Body of pancreas (tissue), 4 donors: ENCODE results near the gene BZW2. TPM values are rescaled to one million over a fixed set of nuclear protein-coding genes. Genes with fewer than 3 reads are reported as not detected.
A peak's percentile ranks its signal among the peaks of the same experiment; 100 is the strongest.

Experiments used
- ATAC-seq: fragments of 150-250 bp; one replicate; pipeline ENCODE4 v1.9.1; 2016
- DNase-seq, 4 donors: peaks; one replicate each; pipeline ENCODE4 v3.0.0-alpha.2; 2019
- H3K27ac ChIP-seq, 4 donors: fragments of 200-600 bp; sonication (generic); 1 replicate in 3 of 4; 2 replicates in 1 of 4; pipeline versions ENCODE4 v1.5.1 to v1.6.1; 2016 to 2019; ENCODE audit warnings: mild to moderate bottlenecking in 1 of 4, mixed read lengths in 1 of 4, moderate library complexity in 1 of 4
- H3K27me3 ChIP-seq, 2 donors: fragments of 200-600 bp; sonication (generic); one replicate each; pipeline ENCODE4 v1.6.0; 2016; ENCODE audit warnings: mild to moderate bottlenecking in 1 of 2
- H3K36me3 ChIP-seq, 2 donors: fragments of 200-600 bp; sonication (generic); replicated peaks in 1 of 2; 2 replicates each; pipeline ENCODE4 v1.5.1; 2016; ENCODE audit warnings: low read depth in 2 of 2; ENCODE audit not compliant: insufficient read depth in 1 of 2
- H3K4me1 ChIP-seq: fragments of 200-600 bp; sonication (generic); one replicate; pipeline ENCODE4 v1.6.0; 2016
- H3K4me3 ChIP-seq, 2 donors: fragments of 200-600 bp; sonication (generic); 1 replicate in 1 of 2; 2 replicates in 1 of 2; pipeline ENCODE4 v1.5.1; 2016 to 2019
- H3K9me3 ChIP-seq, 3 donors: fragments of 200-600 bp; sonication (generic); 1 replicate in 2 of 3; 2 replicates in 1 of 3; pipeline ENCODE4 v1.5.1; 2016
- CTCF ChIP-seq, 7 experiments: fragments of 450-650 bp in 4 of 7; fragments of 200-600 bp in 3 of 7; sonication (generic) in 3 of 7; IDR thresholded peaks; one replicate each; pipeline ENCODE4 v1.5.1; 2016 to 2019; ENCODE audit warnings: antibody characterized with exemption in 7 of 7
- POLR2A ChIP-seq, 3 donors: fragments of 450-650 bp; IDR thresholded peaks; one replicate each; pipeline ENCODE4 v1.6.1; 2016; ENCODE audit warnings: antibody characterized with exemption in 3 of 3, mild to moderate bottlenecking in 2 of 3
- WGBS, 2 donors: methylation state at CpG; one replicate each; pipeline ENCODE4 v1.1.5; 2017; 5-methylcytosine and 5-hydroxymethylcytosine counted together
- intact Hi-C: fragments of 100-400 bp; cut with DNase I; formaldehyde crosslinking; loops from one replicate; pipeline ENCODE4 v1.15.1; 2023
- total RNA-seq, 2 donors: library from RNA; depleted of rRNA; stranded (reverse); fragments of >200 nt; gene quantifications; one replicate each; pipeline ENCODE4 v1.1.0, GENCODE V29; 2016

Gene BZW2
- 10 to 100 TPM; 27.0 to 41.5 TPM for total RNA-seq

GRCh38 chr7:16645593-16646471 is at the start of gene BZW2, which contains the start of gene ANKMY2:
Gene BZW2, plus strand, starts transcription at chr7:16646181. Its CDS starts 19,263 bp downstream, at chr7:16665444.
Gene ANKMY2, minus strand, starts transcription at chr7:16645754. Its CDS starts 181 bp downstream, at chr7:16645573.
- H3K4me3 ChIP-seq, result peak within 1 kb of the TSS; percentile 68 to 91
- peak; percentile 95 to 97 (median 96) for DNase-seq
- ATAC-seq, result peak; percentile 96
- H3K4me1 ChIP-seq, result peaks cover 54% of the 10 kb centered on the region
- TF ChIP-seq POLR2A (IDR thresholded peaks at IDR 0.05) (peak; percentile 98 to 100 (median 99)), CTCF (IDR thresholded peaks at IDR 0.05) (peak in 3 of 7 experiments; percentile 14 to 29 (median 29))
- WGBS, 2 donors, result 0% methylated on average over 4 to 73 of the region's 73 CpGs
- no peaks in the 10 kb centered on the region for H3K9me3 ChIP-seq
- H3K27me3 ChIP-seq, result no peaks in the 10 kb centered on the region
- no peaks in the 10 kb centered on the region for H3K36me3 ChIP-seq
- H3K27ac ChIP-seq, result peak within 1 kb of the TSS; percentile 93 to 98 (median 95)
- intact Hi-C loops, result no loop called here

GRCh38 chr7:16598015-16598414 is 48.0 kb upstream of the BZW2 start:
- H3K27ac ChIP-seq, result no peak overlapping the region
- TF ChIP-seq POLR2A (IDR thresholded peaks at IDR 0.05) (no peak), CTCF (IDR thresholded peaks at IDR 0.05) (no peak)
- WGBS, 2 donors, result 51 to 57% methylated on average over 4 of the region's 4 CpGs

DNA sequence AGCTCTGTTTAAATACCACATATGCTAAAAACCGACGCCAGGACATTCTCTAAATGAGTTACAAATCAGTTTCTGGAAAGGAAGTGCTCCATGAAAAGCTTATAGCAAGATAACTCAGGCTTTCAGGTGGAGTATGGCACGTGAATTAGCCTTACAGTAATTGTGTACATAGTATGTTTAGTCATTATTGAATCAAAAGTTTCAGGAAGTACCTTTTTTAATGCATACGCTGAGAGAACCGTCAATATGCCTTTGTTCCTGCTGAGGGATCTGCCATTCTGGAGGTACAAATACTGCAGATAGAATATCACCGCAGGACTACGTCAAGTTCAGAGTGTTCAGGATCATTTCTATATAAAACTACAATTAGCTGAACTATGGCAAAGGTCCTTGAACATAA is 46.1 kb upstream of the BZW2 start:
- ATAC-seq, result no peak
- Histone ChIP-seq H3K4me3 (no peak overlapping the region), H3K36me3 (peaks cover 0 to 2% of the 10 kb centered on the region in 2 donors), H3K9me3 (no peaks in the 10 kb centered on the region), H3K4me1 (peaks cover 7% of the 10 kb centered on the region), H3K27me3 (no peaks in the 10 kb centered on the region), H3K27ac (no peak overlapping the region)
- DNase-seq, result no peak
- intact Hi-C loops, result no loop called here
- WGBS, 2 donors, result 68 to 89% methylated on average over 7 of the region's 7 CpGs
- no peak for TF ChIP-seq POLR2A (IDR thresholded peaks at IDR 0.05)
- no peak for TF ChIP-seq CTCF (IDR thresholded peaks at IDR 0.05)

More at GRCh38 chr7:16598015-16598414, 48.0 kb upstream of the BZW2 start:
- ATAC-seq, result no peak
- Histone ChIP-seq H3K4me1 (no peaks in the 10 kb centered on the region), H3K4me3 (no peak overlapping the region), H3K9me3 (no peaks in the 10 kb centered on the region), H3K27me3 (no peaks in the 10 kb centered on the region), H3K36me3 (peaks cover 0 to 2% of the 10 kb centered on the region in 2 donors)
- DNase-seq, result no peak
- intact Hi-C loops, result no loop called here

DNA sequence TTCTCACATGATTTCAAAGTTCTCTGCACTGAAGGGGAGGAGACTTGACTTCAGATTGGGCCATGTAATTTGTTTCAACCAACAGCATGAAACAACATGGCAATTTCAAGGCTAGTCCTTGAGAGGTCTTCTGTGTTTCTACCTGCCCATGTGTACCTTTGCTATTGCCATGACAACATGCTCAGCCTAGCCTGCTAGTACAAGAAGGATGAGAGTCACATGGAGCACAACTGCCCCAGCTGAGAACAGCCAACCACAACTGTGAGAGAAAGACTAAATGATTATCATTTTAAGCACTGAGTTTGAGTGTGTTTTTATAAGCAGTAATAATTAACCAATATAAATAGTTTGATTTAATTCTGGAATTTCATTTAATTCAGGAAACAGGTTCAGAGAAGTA is 42.3 kb upstream of the BZW2 start:
- TF ChIP-seq CTCF (IDR thresholded peaks at IDR 0.05) (no peak), POLR2A (IDR thresholded peaks at IDR 0.05) (no peak)
- intact Hi-C loops, result no loop called here
- no peak overlapping the region for H3K4me3 ChIP-seq
- peak overlapping the region in 2 of 4 donors; percentile 5 to 14 for H3K27ac ChIP-seq
- DNase-seq, result peak in 3 of 4 donors; percentile 36 to 42 (median 41)
- H3K9me3 ChIP-seq, result no peaks in the 10 kb centered on the region
- ATAC-seq, result peak; percentile 82
- H3K27me3 ChIP-seq, result no peaks in the 10 kb centered on the region
- H3K4me1 ChIP-seq, result peaks cover 26% of the 10 kb centered on the region
- peaks cover 0 to 2% of the 10 kb centered on the region in 2 donors for H3K36me3 ChIP-seq
